BLaER1 (cell line): ENCODE results near the gene HOXA5.

Experiments used
- H3K27ac ChIP-seq: shearing (Covaris generic); formaldehyde crosslinking; 2 replicates; pipeline ENCODE4 v1.8.1; 2022
- H3K27me3 ChIP-seq: shearing (Covaris generic); formaldehyde crosslinking; 2 replicates; pipeline ENCODE4 v1.8.1; 2022
- H3K36me3 ChIP-seq: shearing (Covaris generic); formaldehyde crosslinking; 2 replicates; pipeline ENCODE4 v1.8.1; 2022
- H3K4me1 ChIP-seq: shearing (Covaris generic); formaldehyde crosslinking; 2 replicates; pipeline ENCODE4 v1.8.1; 2022
- H3K4me2 ChIP-seq: shearing (Covaris generic); formaldehyde crosslinking; 2 replicates; pipeline ENCODE4 v1.8.1; 2022
- H3K4me3 ChIP-seq: shearing (Covaris generic); formaldehyde crosslinking; 2 replicates; pipeline ENCODE4 v1.8.1; 2022
- H3K9ac ChIP-seq: shearing (Covaris generic); formaldehyde crosslinking; 2 replicates; pipeline ENCODE4 v1.8.1; 2022
- H3K9me3 ChIP-seq: shearing (Covaris generic); formaldehyde crosslinking; 2 replicates; pipeline ENCODE4 v1.8.1; 2022
- H4K20me1 ChIP-seq: shearing (Covaris generic); formaldehyde crosslinking; 2 replicates; pipeline ENCODE4 v1.8.1; 2022
- Cebpa-rat ChIP-seq: shearing (Covaris generic); IDR thresholded peaks from 2 replicates; pipeline ENCODE4 v1.8.1; 2022

Gene HOXA5

DNA sequence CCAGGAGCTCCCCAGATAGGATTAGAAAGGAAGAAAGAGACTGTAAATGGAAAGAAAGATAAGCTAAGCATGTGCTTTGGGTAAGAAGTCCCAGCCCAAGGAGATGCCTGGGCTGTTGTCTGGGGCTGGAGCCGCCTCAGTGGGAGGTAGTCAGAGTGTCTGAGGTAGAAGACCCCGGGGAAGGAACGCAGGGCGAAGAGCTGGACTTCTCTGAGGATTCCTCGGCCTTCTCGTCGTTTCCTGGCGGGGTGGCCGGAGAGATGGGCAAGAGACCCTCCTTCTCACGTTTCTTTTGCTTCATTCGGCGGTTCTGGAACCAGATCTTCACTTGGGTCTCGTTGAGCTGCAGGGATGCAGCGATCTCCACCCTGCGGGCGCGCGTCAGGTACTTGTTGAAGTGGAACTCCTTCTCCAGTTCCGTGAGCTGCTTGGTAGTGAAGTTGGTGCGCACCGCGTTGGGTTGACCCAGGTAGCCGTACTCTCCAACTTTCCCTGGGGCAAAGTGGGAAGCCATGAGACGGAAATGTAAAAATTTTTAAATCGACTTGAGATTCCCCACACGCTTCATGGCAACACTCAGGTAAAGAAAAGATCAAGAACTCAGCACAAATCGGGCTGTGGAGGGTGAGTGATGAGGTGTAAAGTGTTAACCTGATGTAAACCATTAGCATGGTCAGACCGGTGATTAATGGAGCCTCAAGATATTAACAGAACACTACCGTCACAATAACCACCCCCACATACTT, 49.0 kb downstream of the HOXA5 start:
- no peak for TF ChIP-seq Cebpa-rat
- H3K27ac ChIP-seq = no peak overlapping the region
- H3K9me3 ChIP-seq = peaks cover 34% of the 10 kb centered on the region
- no peak overlapping the region for H3K9ac ChIP-seq
- no peak overlapping the region for H3K4me2 ChIP-seq
- H3K4me1 ChIP-seq = peaks cover 10% of the 10 kb centered on the region
- peaks cover 11% of the 10 kb centered on the region; the same call in 1 of the 2 replicates for H3K27me3 ChIP-seq
- no peaks in the 10 kb centered on the region for H4K20me1 ChIP-seq
- no peak overlapping the region for H3K4me3 ChIP-seq
- H3K36me3 ChIP-seq = no peaks in the 10 kb centered on the region

DNA sequence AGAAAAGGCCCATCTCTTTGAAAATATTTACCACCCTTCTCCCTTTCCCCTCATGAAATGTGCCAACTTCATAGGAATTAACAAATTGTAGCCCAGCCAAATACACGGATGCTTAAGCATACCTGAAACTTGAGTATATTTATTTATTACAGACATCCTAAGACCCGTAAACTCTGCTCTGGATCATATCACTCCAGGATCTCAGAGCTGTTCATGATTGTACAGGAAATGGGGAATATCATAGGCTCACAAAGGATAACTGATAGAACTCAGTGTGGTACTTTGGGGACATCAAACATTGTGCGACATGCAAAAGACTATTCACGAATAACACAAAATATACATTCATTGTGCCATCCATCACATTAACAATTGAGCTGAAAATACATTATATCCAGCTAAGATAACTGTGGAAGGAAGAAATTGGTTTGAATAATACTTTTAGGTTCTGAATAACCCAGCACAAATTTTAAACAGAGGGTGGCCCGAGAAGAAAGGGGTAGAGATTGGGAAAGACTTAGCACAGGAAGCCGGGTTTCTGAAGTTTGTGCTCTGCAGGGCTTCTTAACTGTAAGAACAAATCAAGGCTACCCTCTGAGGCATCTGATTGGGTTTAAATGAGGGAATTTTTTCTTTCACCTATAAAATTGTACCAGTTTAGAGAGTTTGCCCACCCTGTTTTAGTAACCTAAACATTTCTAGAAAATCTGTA, 50.1 kb downstream of the HOXA5 start:
- H3K9me3 ChIP-seq = peaks cover 30% of the 10 kb centered on the region
- no peaks in the 10 kb centered on the region for H3K36me3 ChIP-seq
- H3K4me2 ChIP-seq = no peak overlapping the region
- peaks cover 1% of the 10 kb centered on the region; the same call in 1 of the 2 replicates for H3K27me3 ChIP-seq
- no peak overlapping the region for H3K9ac ChIP-seq
- no peak overlapping the region for H3K4me3 ChIP-seq
- TF ChIP-seq Cebpa-rat = no peak
- H4K20me1 ChIP-seq = no peaks in the 10 kb centered on the region
- no peak overlapping the region for H3K27ac ChIP-seq
- H3K4me1 ChIP-seq = peaks cover 10% of the 10 kb centered on the region

DNA sequence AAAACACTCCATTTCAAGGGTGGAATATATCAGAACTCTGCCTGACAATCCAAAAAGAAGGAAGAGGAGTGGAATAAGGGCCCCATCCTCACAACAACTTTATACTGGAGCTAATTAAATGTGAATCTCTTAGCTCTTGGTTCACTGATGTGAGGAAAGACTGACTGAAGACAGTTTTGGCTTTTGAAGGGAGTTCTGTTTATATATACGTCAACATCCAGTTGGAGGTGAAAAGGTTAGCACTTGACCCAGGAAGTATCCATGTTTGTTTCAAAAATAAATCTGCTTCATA, 50.7 kb downstream of the HOXA5 start:
- peaks cover 30% of the 10 kb centered on the region for H3K9me3 ChIP-seq
- TF ChIP-seq Cebpa-rat = no peak
- H3K4me1 ChIP-seq = peaks cover 10% of the 10 kb centered on the region
- H3K27me3 ChIP-seq = no peaks in the 10 kb centered on the region
- no peak overlapping the region for H3K4me3 ChIP-seq
- peak overlapping the region; percentile 14; the same call in 1 of the 2 replicates for H3K4me2 ChIP-seq
- no peaks in the 10 kb centered on the region for H3K36me3 ChIP-seq
- H4K20me1 ChIP-seq = no peaks in the 10 kb centered on the region
- H3K9ac ChIP-seq = no peak overlapping the region
- no peak overlapping the region for H3K27ac ChIP-seq

DNA sequence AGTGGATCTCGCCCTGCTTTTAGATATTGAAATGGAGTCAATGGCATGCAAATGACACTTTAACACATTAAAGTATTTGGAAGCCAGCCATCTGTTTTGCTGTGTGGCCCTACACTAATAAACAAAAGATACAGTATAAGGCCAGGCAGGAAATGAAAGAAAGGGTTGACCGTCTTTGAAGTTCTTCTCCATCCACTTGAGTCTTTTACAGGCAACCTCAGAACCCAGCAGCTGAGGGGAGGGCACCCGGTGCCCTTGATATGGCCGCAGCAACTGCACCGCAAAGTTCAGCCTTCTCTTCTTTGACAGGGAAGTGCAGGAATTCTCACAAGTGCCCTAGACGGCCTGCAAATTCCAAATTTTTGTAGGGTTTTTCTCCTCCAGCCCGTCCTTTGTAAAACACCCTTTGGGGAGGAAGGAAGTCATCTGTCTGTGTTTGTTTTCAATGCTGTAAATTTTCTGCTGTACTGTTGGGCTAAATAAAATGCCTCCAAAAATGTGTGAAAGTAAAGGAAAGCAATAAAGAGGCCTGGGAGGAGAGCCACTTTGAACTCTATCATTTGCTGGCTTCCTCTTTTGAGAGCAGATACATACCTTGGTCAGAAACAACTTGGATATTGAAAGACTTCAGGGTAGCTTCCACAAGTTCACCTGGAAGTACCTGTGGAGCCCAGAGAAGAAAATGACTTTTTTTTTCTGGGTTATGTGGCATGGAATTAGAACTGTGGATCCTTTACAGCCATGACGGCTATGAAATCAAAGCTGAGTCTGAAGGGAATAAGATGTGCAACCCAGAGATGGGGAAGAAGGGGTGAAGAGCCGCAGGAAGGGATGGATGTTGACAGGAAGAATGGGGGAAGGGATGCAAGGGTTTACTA, 51.3 kb downstream of the HOXA5 start:
- Histone ChIP-seq H3K9me3 (peaks cover 32% of the 10 kb centered on the region), H3K27me3 (no peaks in the 10 kb centered on the region), H3K27ac (no peak overlapping the region), H3K9ac (no peak overlapping the region), H4K20me1 (no peaks in the 10 kb centered on the region), H3K4me1 (peaks cover 10% of the 10 kb centered on the region), H3K36me3 (no peaks in the 10 kb centered on the region), H3K4me3 (no peak overlapping the region), H3K4me2 (peak overlapping the region; percentile 24; the same call in 1 of the 2 replicates)
- TF ChIP-seq Cebpa-rat = no peak

DNA sequence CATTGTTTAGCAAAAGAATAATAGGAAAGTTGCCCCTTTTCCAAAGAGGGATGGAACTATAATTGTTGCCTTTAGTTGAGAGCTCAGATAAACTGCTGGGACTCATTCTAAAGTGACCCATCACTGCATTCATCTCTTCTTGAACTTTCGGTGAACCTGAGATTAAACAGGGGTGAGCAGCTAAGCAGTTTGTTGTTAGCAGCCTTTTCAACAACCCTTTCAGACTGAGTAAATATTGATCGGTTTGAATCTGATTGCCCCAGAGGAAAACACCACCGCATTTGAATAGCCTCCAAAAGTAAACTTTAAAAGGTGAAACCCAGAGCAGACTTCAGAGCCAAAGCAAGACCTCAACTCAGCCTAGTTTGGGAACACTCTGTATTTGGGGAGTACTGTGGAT, 52.4 kb downstream of the HOXA5 start:
- Histone ChIP-seq H3K4me3 (no peak overlapping the region), H3K27me3 (no peaks in the 10 kb centered on the region), H3K4me2 (no peak overlapping the region), H3K9ac (no peak overlapping the region), H3K4me1 (peaks cover 10% of the 10 kb centered on the region), H3K36me3 (no peaks in the 10 kb centered on the region), H3K27ac (no peak overlapping the region), H3K9me3 (peaks cover 22% of the 10 kb centered on the region), H4K20me1 (no peaks in the 10 kb centered on the region)
- no peak for TF ChIP-seq Cebpa-rat
